Activated CD8-positive, alpha-beta memory T cell treated with anti-CD3 and anti-CD28 coated beads, Interleukin-2, amount 50 U/mL, for 4 hours (primary cell): Measurements from ENCODE around the gene PCYT1A.
"Not testable (repeated sequence)": the region's sequence is repeated elsewhere in the genome, so short reads cannot be mapped to it uniquely, and the experiment has no call there.

ENCODE experiments used
- DNase-seq: peaks from one replicate; pipeline ENCODE4 v3.0.0-alpha.2; 2020

PCYT1A gene

GRCh38 chr3:196284396-196284795 is 3.1 kb downstream of the PCYT1A start:
- no peak for DNase-seq

- DNase-seq, result no peak
These were observed 5.6 kb downstream of the PCYT1A start for GRCh38 chr3:196281962-196282361.

- DNase-seq, result no peak
These were observed 6.7 kb downstream of the PCYT1A start for GRCh38 chr3:196280689-196281440.

- DNase-seq, result no peak
These were observed 12.4 kb downstream of the PCYT1A start for GRCh38 chr3:196275126-196275525.

- DNase-seq, result peak; percentile 39
These were observed 12.9 kb downstream of the PCYT1A start for GRCh38 chr3:196274585-196274984.

GRCh38 chr3:196273655-196274054 is 13.9 kb downstream of the PCYT1A start:
- DNase-seq, result no peak

GRCh38 chr3:196272826-196273225 is 14.7 kb downstream of the PCYT1A start:
- no peak for DNase-seq

GRCh38 chr3:196270499-196270898 is 17.0 kb downstream of the PCYT1A start:
- DNase-seq, result no peak

- DNase-seq, result no peak
These were observed 19.0 kb downstream of the PCYT1A start for GRCh38 chr3:196268284-196269163.

GRCh38 chr3:196263819-196264218 is 23.7 kb downstream of the PCYT1A start:
- DNase-seq, result no peak

GRCh38 chr3:196260784-196261183 is 26.7 kb downstream of the PCYT1A start:
- no peak for DNase-seq

- DNase-seq, result no peak
These were observed 31.8 kb downstream of the PCYT1A start for GRCh38 chr3:196255776-196256175.

- no peak for DNase-seq
These were observed 32.9 kb downstream of the PCYT1A start for GRCh38 chr3:196254376-196255283.

GRCh38 chr3:196251918-196252317 is 35.6 kb downstream of the PCYT1A start:
- DNase-seq, result no peak

GRCh38 chr3:196246612-196247308 is 40.8 kb downstream of the PCYT1A start:
- DNase-seq, result no peak

- not testable (repeated sequence) for DNase-seq
These were observed 43.4 kb downstream of the PCYT1A start for GRCh38 chr3:196244166-196244565.

GRCh38 chr3:196241704-196242103 is 45.8 kb downstream of the PCYT1A start:
- DNase-seq, result no peak

- DNase-seq, result no peak
These were observed 47.1 kb downstream of the PCYT1A start for GRCh38 chr3:196240424-196240823.

- DNase-seq, result no peak
These were observed 48.6 kb downstream of the PCYT1A start for GRCh38 chr3:196238612-196239560.

- DNase-seq, result no peak
These were observed 50.3 kb downstream of the PCYT1A start for GRCh38 chr3:196237203-196237602.

- DNase-seq, result no peak
These were observed 51.3 kb downstream of the PCYT1A start for GRCh38 chr3:196236223-196236622.
